ENCODE results near the gene PURB. TPM values are rescaled to one million over a fixed set of nuclear protein-coding genes. Genes with fewer than 3 reads are reported as not detected.

The PURB gene
- total RNA-seq, 4 donors from 2014 or later: 13.1 to 26.2 (median 20.4) TPM

DNA sequence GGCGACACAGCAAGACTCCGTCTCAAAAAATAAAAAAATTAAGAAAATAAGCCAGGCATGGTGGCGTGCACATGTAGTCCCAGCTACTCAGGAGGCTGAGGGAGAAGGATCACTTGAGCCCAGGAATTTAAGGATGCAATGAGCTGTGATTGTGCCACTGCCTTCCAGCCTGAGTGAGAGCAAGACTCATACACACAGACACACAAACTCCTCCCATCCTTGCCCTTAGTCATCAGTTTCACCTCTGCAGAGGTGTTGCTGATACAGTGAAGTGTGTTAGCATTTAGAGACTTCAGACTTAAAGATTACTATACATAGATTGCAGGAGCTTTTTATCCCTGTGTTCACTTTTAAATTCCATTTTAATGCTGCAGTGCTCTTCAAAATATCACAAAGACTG is 31.9 kb downstream of the PURB start:
- in situ Hi-C loops (cut with MboI; ENCODE audit: low pct_ligation_motif_present in 1 of 4, low pct_unique_long_range_greater_than_20kb in 1 of 4, low sequenced_read_pairs in 3 of 4): loop anchor here in 3 of 4 donors (10.0 to 25.0 kb wide), 3 partner anchors 71 to 284 kb away; no protein-coding TSS in a partner anchor
- H3K4me1 ChIP-seq: peaks cover 0 to 6% (median 3%) of the 10 kb centered on the region in 4 donors

DNA sequence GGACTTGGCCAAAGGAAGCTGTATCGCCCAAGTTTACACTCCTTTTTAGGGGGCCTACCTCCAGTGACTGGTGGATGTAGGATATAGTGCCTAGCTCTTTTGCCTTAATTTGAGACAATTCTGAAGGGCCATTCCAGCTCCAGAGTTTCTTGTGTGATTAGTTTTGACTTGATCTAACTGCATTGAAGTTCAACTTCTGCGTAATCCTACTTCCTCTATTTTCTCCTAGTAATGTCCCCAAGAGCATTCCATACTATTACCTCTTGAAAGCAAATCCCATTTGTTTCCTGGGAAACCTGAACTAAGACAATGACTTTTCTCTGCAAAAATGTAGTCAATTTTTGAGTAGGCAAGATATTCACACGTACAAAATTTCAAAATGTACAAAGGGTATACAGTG is 32.7 kb downstream of the PURB start:
- Histone ChIP-seq H3K27ac (no peak overlapping the region), H3K9me3 (no peaks in the 10 kb centered on the region), H3K36me3 (no peaks in the 10 kb centered on the region), H3K4me1 (peaks cover 0 to 6% (median 3%) of the 10 kb centered on the region in 4 donors), H3K4me3 (no peak overlapping the region), H3K27me3 (no peaks in the 10 kb centered on the region)
- DNase-seq: no peak
- intact Hi-C loops (cut with DNase I; ENCODE audit: low total_unique reads): no loop called here
- WGBS, 2 donors (ENCODE audit: low coverage in 1 of 2): 87 to 90% methylated on average over 3 of the region's 3 CpGs
- TF ChIP-seq, protein P1, sequence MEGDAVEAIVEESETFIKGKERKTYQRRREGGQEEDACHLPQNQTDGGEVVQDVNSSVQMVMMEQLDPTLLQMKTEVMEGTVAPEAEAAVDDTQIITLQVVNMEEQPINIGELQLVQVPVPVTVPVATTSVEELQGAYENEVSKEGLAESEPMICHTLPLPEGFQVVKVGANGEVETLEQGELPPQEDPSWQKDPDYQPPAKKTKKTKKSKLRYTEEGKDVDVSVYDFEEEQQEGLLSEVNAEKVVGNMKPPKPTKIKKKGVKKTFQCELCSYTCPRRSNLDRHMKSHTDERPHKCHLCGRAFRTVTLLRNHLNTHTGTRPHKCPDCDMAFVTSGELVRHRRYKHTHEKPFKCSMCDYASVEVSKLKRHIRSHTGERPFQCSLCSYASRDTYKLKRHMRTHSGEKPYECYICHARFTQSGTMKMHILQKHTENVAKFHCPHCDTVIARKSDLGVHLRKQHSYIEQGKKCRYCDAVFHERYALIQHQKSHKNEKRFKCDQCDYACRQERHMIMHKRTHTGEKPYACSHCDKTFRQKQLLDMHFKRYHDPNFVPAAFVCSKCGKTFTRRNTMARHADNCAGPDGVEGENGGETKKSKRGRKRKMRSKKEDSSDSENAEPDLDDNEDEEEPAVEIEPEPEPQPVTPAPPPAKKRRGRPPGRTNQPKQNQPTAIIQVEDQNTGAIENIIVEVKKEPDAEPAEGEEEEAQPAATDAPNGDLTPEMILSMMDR (IDR thresholded peaks at IDR 0.05): no peak
- TF ChIP-seq POLR2AphosphoS5 (IDR thresholded peaks at IDR 0.05) (no peak), EP300 (IDR thresholded peaks at IDR 0.05; ENCODE audit: low read depth) (no peak)
- in situ Hi-C loops (cut with MboI; ENCODE audit: low pct_ligation_motif_present in 1 of 4, low pct_unique_long_range_greater_than_20kb in 1 of 4, low sequenced_read_pairs in 3 of 4): loop anchor here in 3 of 4 donors (10.0 to 25.0 kb wide), 3 partner anchors 72 to 285 kb away; no protein-coding TSS in a partner anchor

More for the DNA sequence above, 31.9 kb downstream of the PURB start:
- H3K4me3 ChIP-seq: no peak overlapping the region
- H3K27ac ChIP-seq: no peak overlapping the region
- no peaks in the 10 kb centered on the region for H3K36me3 ChIP-seq
- no peaks in the 10 kb centered on the region for H3K9me3 ChIP-seq
- no peak for TF ChIP-seq POLR2A (IDR thresholded peaks at IDR 0.05)
- no peak for TF ChIP-seq POLR2AphosphoS5 (IDR thresholded peaks at IDR 0.05)
- TF ChIP-seq EP300 (IDR thresholded peaks at IDR 0.05; ENCODE audit: low read depth): no peak
- TF ChIP-seq, protein P1 (IDR thresholded peaks at IDR 0.05): no peak
- no peak for DNase-seq
- H3K27me3 ChIP-seq: no peaks in the 10 kb centered on the region
- WGBS, 2 donors (ENCODE audit: low coverage in 1 of 2): 91% methylated on average over 3 of the region's 3 CpGs; no CpG with 5 or more reads in 1 of the 2 donors
- intact Hi-C loops (cut with DNase I; ENCODE audit: low total_unique reads): no loop called here

DNA sequence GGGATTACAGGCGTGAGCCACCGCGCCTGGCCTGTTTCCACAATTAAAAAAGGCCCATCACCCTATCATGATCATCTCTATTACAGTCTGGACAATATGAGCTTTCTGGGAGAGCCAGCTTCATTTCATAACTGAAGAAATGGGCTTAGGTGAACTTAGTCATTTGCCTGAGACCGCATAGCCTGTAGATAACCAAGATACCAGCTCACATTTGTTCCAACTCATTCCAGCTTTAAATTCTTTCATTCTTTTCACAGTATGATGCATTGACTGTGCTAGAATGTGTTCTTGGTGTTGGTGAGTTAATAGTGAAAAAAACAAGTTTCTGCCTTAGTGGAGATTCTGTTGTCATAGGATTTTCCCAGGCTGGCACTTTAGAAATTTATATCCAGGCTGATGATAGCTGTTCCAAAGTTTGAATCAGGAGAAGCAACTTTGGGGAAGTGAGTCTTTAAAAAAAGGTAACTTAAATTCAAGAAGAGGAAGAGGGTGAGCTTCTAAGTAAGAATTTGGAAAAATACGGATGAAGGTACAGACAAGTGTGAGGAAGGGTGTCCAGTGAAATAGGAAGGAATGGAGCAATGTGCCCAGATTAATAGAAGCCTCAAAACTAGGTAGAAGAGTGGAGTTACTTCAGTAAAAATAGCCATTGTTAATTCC is 35.3 kb downstream of the PURB start:
- H3K36me3 ChIP-seq: no peaks in the 10 kb centered on the region
- DNase-seq: no peak
- TF ChIP-seq EP300 (IDR thresholded peaks at IDR 0.05; ENCODE audit: low read depth): no peak
- TF ChIP-seq, protein P1 (IDR thresholded peaks at IDR 0.05): no peak
- no peak for TF ChIP-seq POLR2AphosphoS5 (IDR thresholded peaks at IDR 0.05)
- TF ChIP-seq POLR2A (IDR thresholded peaks at IDR 0.05): no peak
- H3K4me3 ChIP-seq: no peak overlapping the region
- H3K9me3 ChIP-seq: no peaks in the 10 kb centered on the region
- in situ Hi-C loops (cut with MboI; ENCODE audit: low pct_ligation_motif_present in 1 of 4, low pct_unique_long_range_greater_than_20kb in 1 of 4, low sequenced_read_pairs in 3 of 4): loop anchor here (10.0 to 25.0 kb wide), 7 partner anchors 55 to 287 kb away; partner anchors contain the start of genes TMED4 (in 3 of the 4) and PPIA (in 1 of the 4)
- WGBS, 2 donors (ENCODE audit: low coverage in 1 of 2): 80 to 93% methylated on average over 2 to 5 of the region's 5 CpGs
- no peaks in the 10 kb centered on the region for H3K27me3 ChIP-seq
- intact Hi-C loops (cut with DNase I; ENCODE audit: low total_unique reads): loop anchor here (2.0 to 5.0 kb wide), 2 partner anchors 35 to 268 kb away; partner anchors contain the start of genes PURB and TMED4
- H3K27ac ChIP-seq: no peak overlapping the region
- H3K4me1 ChIP-seq: peaks cover 7 to 22% (median 16%) of the 10 kb centered on the region in 4 donors

DNA sequence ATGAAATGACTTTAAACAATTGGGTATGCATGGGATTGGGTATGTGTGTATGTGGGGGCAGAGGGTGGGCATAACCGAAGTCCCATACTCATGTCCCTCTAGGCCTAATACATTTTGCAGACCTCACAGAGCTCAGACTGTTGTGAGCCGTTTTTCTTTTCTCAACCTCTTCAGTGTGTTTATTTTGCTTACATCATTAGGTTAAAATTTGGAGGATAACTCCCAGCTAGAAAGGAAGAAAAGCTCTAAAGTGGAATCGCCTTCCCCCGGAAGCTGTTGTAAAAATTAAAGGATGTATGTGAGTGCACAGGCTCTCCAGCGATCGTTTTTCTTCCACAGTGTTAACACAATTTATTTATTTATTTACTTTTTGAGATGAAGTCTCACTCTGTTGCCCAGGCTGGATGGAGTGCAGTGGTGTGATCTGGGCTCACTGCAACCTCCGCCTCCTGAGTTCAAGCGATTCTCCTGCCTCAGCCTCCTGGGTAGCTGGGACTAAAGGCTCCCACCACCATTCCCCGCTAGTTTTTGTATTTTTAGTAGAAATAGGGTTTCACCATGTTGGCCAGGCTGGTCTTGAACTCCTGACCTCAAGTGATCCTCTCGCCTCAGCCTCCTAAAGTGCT is 36.0 kb downstream of the PURB start:
- Histone ChIP-seq H3K27me3 (no peaks in the 10 kb centered on the region), H3K4me3 (peak overlapping the region in 1 of 4 donors; percentile 82), H3K9me3 (no peaks in the 10 kb centered on the region), H3K4me1 (peaks cover 7 to 28% (median 22%) of the 10 kb centered on the region in 4 donors), H3K27ac (peak overlapping the region in 3 of 4 donors; percentile 95 to 99 (median 97)), H3K36me3 (no peaks in the 10 kb centered on the region)
- in situ Hi-C loops (cut with MboI; ENCODE audit: low pct_ligation_motif_present in 1 of 4, low pct_unique_long_range_greater_than_20kb in 1 of 4, low sequenced_read_pairs in 3 of 4): loop anchor here (10.0 to 25.0 kb wide), 4 partner anchors 55 to 265 kb away; partner anchors contain the start of genes TMED4 (in 3 of the 4) and PPIA (in 1 of the 4)
- TF ChIP-seq POLR2A (IDR thresholded peaks at IDR 0.05) (no peak), EP300 (IDR thresholded peaks at IDR 0.05; ENCODE audit: low read depth) (no peak), POLR2AphosphoS5 (IDR thresholded peaks at IDR 0.05) (no peak)
- TF ChIP-seq, protein P1 (IDR thresholded peaks at IDR 0.05): no peak
- intact Hi-C loops (cut with DNase I; ENCODE audit: low total_unique reads): loop anchor here (2.0 to 5.0 kb wide), 2 partner anchors 35 to 267 kb away; partner anchors contain the start of genes PURB and TMED4
- DNase-seq: no peak
- 54 to 72% methylated on average over 4 to 10 of the region's 10 CpGs for WGBS, 2 donors (ENCODE audit: low coverage in 1 of 2)

Data from transverse colon (tissue), 4 donors.